Upper lobe of left lung (tissue), 6 donors: Measurements from ENCODE around the gene PNPLA7. TPM values are rescaled to one million over a fixed set of nuclear protein-coding genes. Genes with fewer than 3 reads are reported as not detected.
A peak's percentile ranks its signal among the peaks of the same experiment; 100 is the strongest.

Experiments used
- ATAC-seq, 2 donors: fragments of 200-7000 bp; cut with Tn5 transposase; one replicate each; pipeline ENCODE4 v1.9.1; 2022; ENCODE audit warnings: mild to moderate bottlenecking in 2 of 2, moderate library complexity in 2 of 2; ENCODE audit not compliant: low FRiP score in 2 of 2
- DNase-seq, 2 donors: peaks; one replicate each; pipeline ENCODE4 v3.0.0-alpha.2; 2019 to 2020
- H3K27ac ChIP-seq, 4 donors: fragments of 200-600 bp; sonication (generic); one replicate each; pipeline ENCODE4 v1.5.1; 2016 to 2019
- H3K27me3 ChIP-seq, 4 donors: fragments of 200-600 bp; sonication (generic); one replicate each; pipeline ENCODE4 v1.5.1; 2017 to 2019
- H3K36me3 ChIP-seq, 4 donors: fragments of 200-600 bp; sonication (generic); one replicate each; pipeline ENCODE4 v1.5.1; 2016 to 2019
- H3K4me1 ChIP-seq, 4 donors: fragments of 200-600 bp; sonication (generic); one replicate each; pipeline ENCODE4 v1.5.1; 2018 to 2019
- H3K4me3 ChIP-seq, 4 donors: fragments of 200-600 bp; sonication (generic); one replicate each; pipeline ENCODE4 v1.5.1; 2017 to 2019; ENCODE audit warnings: mild to moderate bottlenecking in 2 of 4, moderate library complexity in 1 of 4
- H3K9me3 ChIP-seq, 4 donors: fragments of 200-600 bp; sonication (generic); one replicate each; pipeline ENCODE4 v1.5.1; 2018 to 2019
- CTCF ChIP-seq, 6 experiments: fragments of 450-650 bp in 4 of 6; fragments of 200-600 bp in 2 of 6; sonication (generic) in 2 of 6; IDR thresholded peaks; one replicate each; pipeline ENCODE4 v1.5.1; 2016 to 2019; ENCODE audit warnings: antibody characterized with exemption in 6 of 6
- EP300 ChIP-seq, 4 donors: sonication (generic); formaldehyde crosslinking; IDR thresholded peaks; one replicate each; pipeline ENCODE4 v1.5.1; 2017; ENCODE audit warnings: antibody characterized with exemption in 4 of 4, control low read depth in 2 of 4
- POLR2A ChIP-seq, 4 donors: fragments of 450-650 bp; IDR thresholded peaks; one replicate each; pipeline ENCODE4 v1.5.1; 2016 to 2017; ENCODE audit warnings: antibody characterized with exemption in 4 of 4, mild to moderate bottlenecking in 2 of 4
- POLR2AphosphoS5 ChIP-seq, 2 donors: sonication (generic); formaldehyde crosslinking; IDR thresholded peaks; one replicate each; pipeline ENCODE4 v1.5.1; 2017; ENCODE audit warnings: antibody characterized with exemption in 2 of 2
- WGBS, 2 donors: methylation state at CpG; one replicate each; pipeline ENCODE4 v1.1.5; 2017 to 2018; 5-methylcytosine and 5-hydroxymethylcytosine counted together
- total RNA-seq, 6 donors: library from RNA; depleted of rRNA in 4 of 6; stranded (reverse); fragments of >200 nt in 4 of 6; gene quantifications; one replicate each; pipeline versions ENCODE4 v1.1.0 to v1.2.1, GENCODE V29; 2016 to 2021
- donor health status: DM: no; HTN: no; CAD: no; lungs with moderate emphysema.
- donor health status: DM: no; HTN: yes; CAD: no; lungs with severe emphysema.

PNPLA7 gene
- total RNA-seq, 6 donors from 2014 or later, result 6.0 to 104 (median 14.0) TPM

- ATAC-seq, result no peak
- Histone ChIP-seq H3K4me1 (peaks cover 29 to 61% (median 33%) of the 10 kb centered on the region in 4 donors), H3K4me3 (peak overlapping the region in 1 of 4 donors; percentile 66), H3K27ac (peak overlapping the region in 2 of 4 donors; percentile 48 to 81), H3K9me3 (no peaks in the 10 kb centered on the region), H3K36me3 (peaks cover 0 to 6% (median 0%) of the 10 kb centered on the region in 4 donors), H3K27me3 (no peaks in the 10 kb centered on the region)
- TF ChIP-seq EP300 (IDR thresholded peaks at IDR 0.05) (no peak), CTCF (IDR thresholded peaks at IDR 0.05) (no peak), POLR2AphosphoS5 (IDR thresholded peaks at IDR 0.05) (no peak), POLR2A (IDR thresholded peaks at IDR 0.05) (no peak)
- DNase-seq, result peak in 1 of 2 donors; percentile 86
- 88 to 91% methylated on average over 12 to 26 of the region's 44 CpGs for whole genome bisulfite sequencing, 2 donors
Observed at GRCh38 chr9:137457406-137458193, 92.6 kb downstream of the PNPLA7 start.

- DNase-seq (peak in 1 of 2 donors; percentile 17), ATAC-seq (no peak)
- no peak for TF ChIP-seq EP300 (IDR thresholded peaks at IDR 0.05)
- no peak for TF ChIP-seq POLR2A (IDR thresholded peaks at IDR 0.05)
- no peak for TF ChIP-seq CTCF (IDR thresholded peaks at IDR 0.05)
- TF ChIP-seq POLR2AphosphoS5 (IDR thresholded peaks at IDR 0.05), result no peak
- WGBS, 2 donors, result 97 to 100% methylated on average over 6 to 10 of the region's 10 CpGs
- peaks cover 30 to 57% (median 34%) of the 10 kb centered on the region in 4 donors for H3K4me1 ChIP-seq
- peaks cover 0 to 9% (median 0%) of the 10 kb centered on the region in 4 donors for H3K36me3 ChIP-seq
- H3K27ac ChIP-seq, result no peak overlapping the region
- no peak overlapping the region for H3K4me3 ChIP-seq
- no peaks in the 10 kb centered on the region for H3K27me3 ChIP-seq
- no peaks in the 10 kb centered on the region for H3K9me3 ChIP-seq
Observed at GRCh38 chr9:137456864-137457405, 93.3 kb downstream of the PNPLA7 start.

GRCh38 chr9:137456061-137456863, 93.9 kb downstream of the PNPLA7 start:
- no peak overlapping the region for H3K27ac ChIP-seq
- 92 to 93% methylated on average over 11 to 12 of the region's 12 CpGs for WGBS, 2 donors
- ATAC-seq (no peak), DNase-seq (peak in 1 of 2 donors; percentile 38)
- no peak overlapping the region for H3K4me3 ChIP-seq
- H3K9me3 ChIP-seq, result no peaks in the 10 kb centered on the region
- H3K36me3 ChIP-seq, result peaks cover 0 to 9% (median 0%) of the 10 kb centered on the region in 4 donors
- TF ChIP-seq POLR2A (IDR thresholded peaks at IDR 0.05) (no peak), CTCF (IDR thresholded peaks at IDR 0.05) (no peak), POLR2AphosphoS5 (IDR thresholded peaks at IDR 0.05) (no peak), EP300 (IDR thresholded peaks at IDR 0.05) (no peak)
- no peaks in the 10 kb centered on the region for H3K27me3 ChIP-seq
- H3K4me1 ChIP-seq, result peaks cover 25 to 50% (median 34%) of the 10 kb centered on the region in 4 donors

GRCh38 chr9:137455359-137455991, 94.7 kb downstream of the PNPLA7 start:
- 80 to 88% methylated on average over 1 to 14 of the region's 18 CpGs for WGBS, 2 donors
- Histone ChIP-seq H3K4me3 (no peak overlapping the region), H3K36me3 (peaks cover 0 to 9% (median 0%) of the 10 kb centered on the region in 4 donors), H3K27me3 (no peaks in the 10 kb centered on the region), H3K9me3 (no peaks in the 10 kb centered on the region), H3K27ac (no peak overlapping the region), H3K4me1 (peaks cover 25 to 47% (median 34%) of the 10 kb centered on the region in 4 donors)
- TF ChIP-seq POLR2AphosphoS5 (IDR thresholded peaks at IDR 0.05) (no peak), POLR2A (IDR thresholded peaks at IDR 0.05) (no peak), CTCF (IDR thresholded peaks at IDR 0.05) (no peak), EP300 (IDR thresholded peaks at IDR 0.05) (no peak)
- DNase-seq, result peak in 1 of 2 donors; percentile 27
- ATAC-seq, result no peak
